ENCODE data around the gene MIPOL1. TPM values are rescaled to one million over a fixed set of nuclear protein-coding genes. Genes with fewer than 3 reads are reported as not detected.
"Not testable (repeated sequence)": the region's sequence is repeated elsewhere in the genome, so short reads cannot be mapped to it uniquely, and the experiment has no call there.

The MIPOL1 gene
- total RNA-seq, 3 donors from 2014 or later (not counting 1 experiment from before 2014, with no cell fraction given), result not detected

DNA sequence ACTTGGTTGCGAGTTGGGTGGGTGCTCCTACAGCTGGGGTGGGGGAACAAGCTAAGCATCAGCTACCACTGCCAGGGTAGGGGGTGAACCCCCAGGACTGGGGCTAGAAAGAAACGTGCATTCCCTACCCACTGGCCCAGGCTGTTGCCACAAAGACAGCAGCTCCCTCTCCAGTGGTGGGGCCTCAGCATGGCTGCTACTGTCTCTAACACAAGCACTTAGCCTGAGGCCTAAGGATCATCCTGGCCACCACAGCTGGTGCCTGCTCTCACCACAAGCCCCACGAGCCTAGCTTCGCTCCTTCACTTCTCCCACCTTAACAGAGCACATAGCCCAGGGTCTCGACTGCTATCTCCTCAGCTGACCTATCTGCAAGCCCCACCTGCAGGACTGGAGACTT, 44.3 kb upstream of the MIPOL1 start:
- ATAC-seq (peak in 1 of 3 donors; percentile 14), DNase-seq (no peak)
- Histone ChIP-seq H3K36me3 (ENCODE audit: control insufficient read depth, insufficient read depth, low read length) (no peaks in the 10 kb centered on the region), H3K27me3 (ENCODE audit: control insufficient read depth, insufficient read depth, low read length) (no peaks in the 10 kb centered on the region), H3K4me3 (ENCODE audit: low read length) (no peak overlapping the region), H3K9me3 (ENCODE audit: control insufficient read depth, insufficient read depth, low read length) (peaks cover 11% of the 10 kb centered on the region), H3K4me1 (ENCODE audit: control insufficient read depth, insufficient read depth, low read length) (no peaks in the 10 kb centered on the region), H3K27ac (ENCODE audit: low read length) (no peak overlapping the region)
- intact Hi-C loops (cut with micrococcal nuclease), result no loop called here
- WGBS (ENCODE audit: insufficient coverage), result 74% methylated on average over 5 of the region's 5 CpGs
- no peaks in the 10 kb centered on the region for H3K4me1 Mint-ChIP-seq
- H3K27me3 Mint-ChIP-seq (ENCODE audit: low read depth in 2 of 2), result no peaks in the 10 kb centered on the region
- no peak overlapping the region for H3K27ac Mint-ChIP-seq
- no peak overlapping the region for H3K4me3 Mint-ChIP-seq
- no peak for TF ChIP-seq CTCF (IDR thresholded peaks at IDR 0.05)
- H3K9me3 Mint-ChIP-seq, result peaks cover 17 to 20% of the 10 kb centered on the region in 2 donors
- H3K36me3 Mint-ChIP-seq, result no peaks in the 10 kb centered on the region

- Mint-ChIP-seq H3K36me3 (peaks cover 14% of the 10 kb centered on the region), H3K27me3 (ENCODE audit: low read depth in 2 of 2) (no peaks in the 10 kb centered on the region), H3K4me1 (no peaks in the 10 kb centered on the region), H3K9me3 (peaks cover 23 to 28% of the 10 kb centered on the region in 2 donors), H3K27ac (no peak overlapping the region), H3K4me3 (no peak overlapping the region)
- 63% methylated on average over 2 of the region's 2 CpGs for WGBS (ENCODE audit: insufficient coverage)
- intact Hi-C loops (cut with micrococcal nuclease), result no loop called here
- H3K27me3 ChIP-seq (ENCODE audit: control insufficient read depth, insufficient read depth, low read length), result no peaks in the 10 kb centered on the region
- no peak overlapping the region for H3K27ac ChIP-seq (ENCODE audit: low read length)
- no peak for DNase-seq
- TF ChIP-seq CTCF (IDR thresholded peaks at IDR 0.05), result no peak
- H3K4me1 ChIP-seq (ENCODE audit: control insufficient read depth, insufficient read depth, low read length), result no peaks in the 10 kb centered on the region
- ATAC-seq, result no peak
- H3K4me3 ChIP-seq (ENCODE audit: low read length), result no peak overlapping the region
- H3K36me3 ChIP-seq (ENCODE audit: control insufficient read depth, insufficient read depth, low read length), result no peaks in the 10 kb centered on the region
- peaks cover 10% of the 10 kb centered on the region for H3K9me3 ChIP-seq (ENCODE audit: control insufficient read depth, insufficient read depth, low read length)
Observed at GRCh38 chr14:37157987-37158386, 39.8 kb upstream of the MIPOL1 start.

DNA sequence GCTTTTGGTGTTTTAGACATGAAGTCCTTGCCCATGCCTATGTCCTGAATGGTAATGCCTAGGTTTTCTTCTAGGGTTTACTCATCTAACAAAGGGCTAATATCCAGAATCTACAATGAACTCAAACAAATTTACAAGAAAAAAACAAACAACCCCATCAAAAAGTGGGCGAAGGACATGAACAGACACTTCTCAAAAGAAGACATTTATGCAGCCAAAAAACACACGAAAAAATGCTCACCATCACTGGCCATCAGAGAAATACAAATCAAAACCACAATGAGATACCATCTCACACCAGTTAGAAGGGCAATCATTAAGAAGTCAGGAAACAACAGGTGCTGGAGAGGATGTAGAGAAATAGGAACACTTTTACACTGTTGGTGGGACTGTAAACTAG, 35.4 kb upstream of the MIPOL1 start:
- H3K27ac Mint-ChIP-seq; H3K27me3 Mint-ChIP-seq (ENCODE audit: low read depth in 2 of 2); H3K4me3 ChIP-seq (ENCODE audit: low read length); H3K4me3 Mint-ChIP-seq; H3K4me1 ChIP-seq (ENCODE audit: control insufficient read depth, insufficient read depth, low read length); H3K9me3 ChIP-seq (ENCODE audit: control insufficient read depth, insufficient read depth, low read length); H3K36me3 ChIP-seq (ENCODE audit: control insufficient read depth, insufficient read depth, low read length); ATAC-seq; intact Hi-C loops (cut with micrococcal nuclease); DNase-seq; H3K27me3 ChIP-seq (ENCODE audit: control insufficient read depth, insufficient read depth, low read length); H3K4me1 Mint-ChIP-seq; H3K27ac ChIP-seq (ENCODE audit: low read length): not testable (repeated sequence)
- H3K9me3 Mint-ChIP-seq, result peaks cover 15 to 20% of the 10 kb centered on the region in 2 donors
- WGBS (ENCODE audit: insufficient coverage), result no CpG with 5 or more reads among the region's 2 CpGs
- H3K36me3 Mint-ChIP-seq, result peaks cover 14% of the 10 kb centered on the region

DNA sequence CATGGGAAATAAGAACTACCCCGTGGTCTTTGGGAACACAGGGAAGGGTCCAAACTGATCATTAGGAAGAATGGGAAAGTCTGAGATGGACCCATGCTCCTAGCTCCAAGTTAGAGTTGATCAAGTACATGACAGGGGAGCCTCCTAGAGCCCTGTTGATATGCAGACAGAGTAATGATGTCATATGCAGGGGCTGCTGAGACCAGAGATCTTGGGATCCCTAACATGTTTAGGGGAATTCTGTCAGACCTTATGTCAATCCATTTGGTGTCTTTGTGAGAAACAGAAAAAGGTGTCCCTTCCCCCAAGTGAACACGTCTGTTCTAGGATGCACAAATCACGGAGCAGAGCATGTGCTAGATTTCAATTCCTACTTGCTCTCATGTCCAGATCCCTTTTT, 31.9 kb upstream of the MIPOL1 start:
- Histone ChIP-seq H3K4me3 (ENCODE audit: low read length) (no peak overlapping the region), H3K27ac (ENCODE audit: low read length) (no peak overlapping the region), H3K9me3 (ENCODE audit: control insufficient read depth, insufficient read depth, low read length) (no peaks in the 10 kb centered on the region), H3K36me3 (ENCODE audit: control insufficient read depth, insufficient read depth, low read length) (no peaks in the 10 kb centered on the region), H3K4me1 (ENCODE audit: control insufficient read depth, insufficient read depth, low read length) (no peaks in the 10 kb centered on the region), H3K27me3 (ENCODE audit: control insufficient read depth, insufficient read depth, low read length) (no peaks in the 10 kb centered on the region)
- Mint-ChIP-seq H3K4me1 (no peaks in the 10 kb centered on the region), H3K27ac (no peak overlapping the region), H3K4me3 (no peak overlapping the region), H3K36me3 (no peaks in the 10 kb centered on the region), H3K27me3 (ENCODE audit: low read depth in 2 of 2) (no peaks in the 10 kb centered on the region), H3K9me3 (peaks cover 7 to 11% of the 10 kb centered on the region in 2 donors)
- intact Hi-C loops (cut with micrococcal nuclease), result no loop called here
- 78% methylated on average over 3 of the region's 3 CpGs for WGBS (ENCODE audit: insufficient coverage)
- TF ChIP-seq CTCF (IDR thresholded peaks at IDR 0.05), result no peak
- DNase-seq (no peak), ATAC-seq (no peak)
